T-helper 2 cell treated with Interferon-gamma antibody and Interleukin-4, amounts not matched to agents 5 μg/mL and 100 μg/mL, for 36 hours (primary cell): ENCODE data around the gene CMTR1.
A peak's percentile ranks its signal among the peaks of the same experiment; 100 is the strongest.

Source experiments
- DNase-seq: peaks from one replicate; pipeline ENCODE4 v3.0.0; 2021; ENCODE audit warnings: low spot score
- H3K27ac Mint-ChIP-seq: one replicate; pipeline ENCODE4 v1.8.0; 2021; ENCODE audit warnings: mild to moderate bottlenecking, mixed read lengths
- H3K27me3 Mint-ChIP-seq: one replicate; pipeline ENCODE4 v1.8.0; 2021; ENCODE audit warnings: low read depth, mixed read lengths
- H3K36me3 Mint-ChIP-seq: one replicate; pipeline ENCODE4 v1.8.0; 2021; ENCODE audit warnings: low read depth, mixed read lengths
- H3K4me1 Mint-ChIP-seq: one replicate; pipeline ENCODE4 v1.8.0; 2021; ENCODE audit warnings: low read depth, mixed read lengths
- H3K4me3 Mint-ChIP-seq: one replicate; pipeline ENCODE4 v1.8.0; 2022; ENCODE audit warnings: mild to moderate bottlenecking, moderate library complexity, mixed read lengths
- H3K9me3 Mint-ChIP-seq: one replicate; pipeline ENCODE4 v1.8.0; 2021; ENCODE audit warnings: mixed read lengths

The CMTR1 gene

GRCh38 chr6:37487591-37488380 lies 54.8 kb downstream of the CMTR1 start:
- peak overlapping the region; percentile 62 for H3K27ac Mint-ChIP-seq
- peaks cover 19% of the 10 kb centered on the region for H3K4me1 Mint-ChIP-seq
- DNase-seq, result no peak
- H3K36me3 Mint-ChIP-seq, result peaks cover 15% of the 10 kb centered on the region
- no peaks in the 10 kb centered on the region for H3K9me3 Mint-ChIP-seq
- H3K27me3 Mint-ChIP-seq, result no peaks in the 10 kb centered on the region
- no peak overlapping the region for H3K4me3 Mint-ChIP-seq

- H3K4me1 Mint-ChIP-seq, result peaks cover 19% of the 10 kb centered on the region
- peaks cover 8% of the 10 kb centered on the region for H3K36me3 Mint-ChIP-seq
- no peaks in the 10 kb centered on the region for H3K9me3 Mint-ChIP-seq
- no peak overlapping the region for H3K4me3 Mint-ChIP-seq
- H3K27ac Mint-ChIP-seq, result peak overlapping the region; percentile 62
- no peak for DNase-seq
- no peaks in the 10 kb centered on the region for H3K27me3 Mint-ChIP-seq
Observed at GRCh38 chr6:37488476-37488875, 55.5 kb downstream of the CMTR1 start.

GRCh38 chr6:37489697-37490336 lies 56.8 kb downstream of the CMTR1 start:
- no peak overlapping the region for H3K4me3 Mint-ChIP-seq
- H3K27me3 Mint-ChIP-seq, result no peaks in the 10 kb centered on the region
- peak overlapping the region; percentile 31 for H3K27ac Mint-ChIP-seq
- H3K4me1 Mint-ChIP-seq, result peaks cover 23% of the 10 kb centered on the region
- H3K36me3 Mint-ChIP-seq, result peaks cover 11% of the 10 kb centered on the region
- no peak for DNase-seq
- no peaks in the 10 kb centered on the region for H3K9me3 Mint-ChIP-seq

GRCh38 chr6:37490536-37491170 lies 57.6 kb downstream of the CMTR1 start:
- Mint-ChIP-seq H3K9me3 (no peaks in the 10 kb centered on the region), H3K27ac (peak overlapping the region; percentile 63), H3K4me3 (no peak overlapping the region), H3K4me1 (peaks cover 30% of the 10 kb centered on the region), H3K27me3 (no peaks in the 10 kb centered on the region), H3K36me3 (peaks cover 12% of the 10 kb centered on the region)
- no peak for DNase-seq

GRCh38 chr6:37491171-37491829 lies 58.3 kb downstream of the CMTR1 start:
- no peak overlapping the region for H3K27ac Mint-ChIP-seq
- peaks cover 32% of the 10 kb centered on the region for H3K4me1 Mint-ChIP-seq
- peaks cover 15% of the 10 kb centered on the region for H3K36me3 Mint-ChIP-seq
- DNase-seq, result no peak
- H3K27me3 Mint-ChIP-seq, result no peaks in the 10 kb centered on the region
- no peaks in the 10 kb centered on the region for H3K9me3 Mint-ChIP-seq
- H3K4me3 Mint-ChIP-seq, result no peak overlapping the region

- Mint-ChIP-seq H3K9me3 (no peaks in the 10 kb centered on the region), H3K4me1 (peaks cover 35% of the 10 kb centered on the region), H3K27me3 (no peaks in the 10 kb centered on the region), H3K36me3 (peaks cover 15% of the 10 kb centered on the region), H3K4me3 (no peak overlapping the region), H3K27ac (no peak overlapping the region)
- DNase-seq, result no peak
Observed at GRCh38 chr6:37491830-37492208, 58.8 kb downstream of the CMTR1 start.

GRCh38 chr6:37492236-37492972 lies 59.4 kb downstream of the CMTR1 start:
- DNase-seq, result no peak

GRCh38 chr6:37492991-37493660 lies 60.1 kb downstream of the CMTR1 start:
- H3K4me3 Mint-ChIP-seq, result no peak overlapping the region
- no peaks in the 10 kb centered on the region for H3K27me3 Mint-ChIP-seq
- peaks cover 15% of the 10 kb centered on the region for H3K36me3 Mint-ChIP-seq
- no peaks in the 10 kb centered on the region for H3K9me3 Mint-ChIP-seq
- H3K27ac Mint-ChIP-seq, result no peak overlapping the region
- H3K4me1 Mint-ChIP-seq, result peaks cover 39% of the 10 kb centered on the region
- no peak for DNase-seq

More at GRCh38 chr6:37492236-37492972, 59.4 kb downstream of the CMTR1 start:
- H3K4me1 Mint-ChIP-seq, result peaks cover 39% of the 10 kb centered on the region
- H3K9me3 Mint-ChIP-seq, result no peaks in the 10 kb centered on the region
- peaks cover 15% of the 10 kb centered on the region for H3K36me3 Mint-ChIP-seq
- no peak overlapping the region for H3K27ac Mint-ChIP-seq
- H3K27me3 Mint-ChIP-seq, result no peaks in the 10 kb centered on the region
- H3K4me3 Mint-ChIP-seq, result no peak overlapping the region

GRCh38 chr6:37493661-37493995 lies 60.6 kb downstream of the CMTR1 start:
- Mint-ChIP-seq H3K27me3 (no peaks in the 10 kb centered on the region), H3K4me1 (peaks cover 37% of the 10 kb centered on the region), H3K27ac (no peak overlapping the region), H3K4me3 (no peak overlapping the region), H3K36me3 (peaks cover 11% of the 10 kb centered on the region), H3K9me3 (no peaks in the 10 kb centered on the region)
- DNase-seq, result no peak

- Mint-ChIP-seq H3K36me3 (peaks cover 13% of the 10 kb centered on the region), H3K9me3 (no peaks in the 10 kb centered on the region), H3K27me3 (no peaks in the 10 kb centered on the region), H3K4me1 (peaks cover 45% of the 10 kb centered on the region), H3K27ac (peak overlapping the region; percentile 65), H3K4me3 (no peak overlapping the region)
- peak; percentile 57 for DNase-seq
Observed at GRCh38 chr6:37495244-37495934, 62.4 kb downstream of the CMTR1 start.

GRCh38 chr6:37496951-37497885 lies 64.2 kb downstream of the CMTR1 start:
- peaks cover 13% of the 10 kb centered on the region for H3K36me3 Mint-ChIP-seq
- DNase-seq, result no peak
- peaks cover 46% of the 10 kb centered on the region for H3K4me1 Mint-ChIP-seq
- no peaks in the 10 kb centered on the region for H3K27me3 Mint-ChIP-seq
- H3K27ac Mint-ChIP-seq, result no peak overlapping the region
- no peaks in the 10 kb centered on the region for H3K9me3 Mint-ChIP-seq
- H3K4me3 Mint-ChIP-seq, result no peak overlapping the region
